H1 (cell line): Measurements from ENCODE around the gene PGM2. TPM values are rescaled to one million over a fixed set of nuclear protein-coding genes. Genes with fewer than 3 reads are reported as not detected.

ENCODE experiments used
- CTCF ChIA-PET: fragments of 300-600 bp; sonication (Branson Sonifier 250); formaldehyde crosslinking; loops from one replicate; lab custom pipeline; 2021; ENCODE audit not compliant: partially characterized antibody; lab: Charles Lee
- POLR2A ChIA-PET: fragments of 300-600 bp; sonication (Branson Sonifier 250); formaldehyde crosslinking; loops from one replicate; lab custom pipeline; 2021; ENCODE audit warnings: inconsistent platforms; ENCODE audit not compliant: partially characterized antibody; lab: Charles Lee
- DNase-seq, 2 experiments: peaks; one replicate each; pipeline versions ENCODE4 v3.0.0 to v3.0.0-alpha.2; 2010 to 2022; ENCODE audit warnings: low spot score in 2 of 2, low read depth in 1 of 2, mixed read lengths in 1 of 2
- FAIRE-seq: peaks from 2 replicates; lab custom pipeline; 2011; peaks lifted over from hg19 to GRCh38; lab: Jason Lieb, UNC
- H2AFZ ChIP-seq: 2 replicates; pipeline ENCODE4 v1.8.1; 2012; ENCODE audit warnings: low read length, inconsistent platforms
- H2AK5ac ChIP-seq: 2 replicates; pipeline ENCODE4 v1.6.1; 2013; ENCODE audit warnings: low read depth, low read length
- H2BK120ac ChIP-seq: replicated peaks from 2 replicates; pipeline ENCODE3; 2013; ENCODE audit warnings: low read depth, low read length, inconsistent platforms
- H2BK12ac ChIP-seq: 2 replicates; pipeline ENCODE4 v1.6.1; 2013; ENCODE audit warnings: low read depth, low read length
- H2BK15ac ChIP-seq: 2 replicates; pipeline ENCODE4 v1.6.1; 2013; ENCODE audit warnings: low read length
- H2BK20ac ChIP-seq: 2 replicates; pipeline ENCODE4 v1.6.1; 2013; ENCODE audit warnings: low read length
- H2BK5ac ChIP-seq: 2 replicates; pipeline ENCODE4 v1.6.1; 2013; ENCODE audit warnings: low read depth, low read length
- H3K14ac ChIP-seq: 2 replicates; pipeline ENCODE4 v1.6.1; 2013; ENCODE audit warnings: inconsistent platforms; ENCODE audit not compliant: insufficient read length
- H3K18ac ChIP-seq: 2 replicates; pipeline ENCODE4 v1.6.1; 2013; ENCODE audit warnings: low read length; ENCODE audit errors: extremely low read depth
- H3K23ac ChIP-seq: 2 replicates; pipeline ENCODE4 v1.6.1; 2013; ENCODE audit warnings: inconsistent platforms; ENCODE audit not compliant: insufficient read length
- H3K23me2 ChIP-seq: 2 replicates; pipeline ENCODE4 v1.6.1; 2013; ENCODE audit warnings: low read depth, low read length
- H3K27ac ChIP-seq: 2 replicates; pipeline ENCODE4 v1.6.1; 2011; ENCODE audit warnings: low read depth, low read length, inconsistent platforms
- H3K27me3 ChIP-seq, 4 experiments: replicated peaks in 1 of 4; 1 replicate in 1 of 4; 2 replicates in 3 of 4; pipeline versions ENCODE4 v1.6.1 to v1.8.1; 2011 to 2013; ENCODE audit warnings: low read length in 3 of 4, mild to moderate bottlenecking in 3 of 4, inconsistent platforms in 2 of 4, mixed read lengths in 2 of 4, moderate library complexity in 1 of 4; ENCODE audit not compliant: control insufficient read depth in 3 of 4, insufficient read depth in 3 of 4; ENCODE audit errors: extremely low read depth in 1 of 4
- H3K36me3 ChIP-seq, 4 experiments: 2 replicates each; pipeline versions ENCODE4 v1.6.1 to v1.8.1; 2011 to 2013; ENCODE audit warnings: mild to moderate bottlenecking in 4 of 4, low read length in 3 of 4, moderate library complexity in 2 of 4, control low read depth in 1 of 4, inconsistent platforms in 1 of 4; ENCODE audit not compliant: insufficient read depth in 4 of 4, control insufficient read depth in 2 of 4
- H3K4ac ChIP-seq: replicated peaks from 2 replicates; pipeline ENCODE3; 2013; ENCODE audit warnings: low read length, low read depth, mixed read lengths, inconsistent platforms; ENCODE audit not compliant: insufficient read length
- H3K4me1 ChIP-seq, 4 experiments: replicated peaks in 1 of 4; 1 replicate in 1 of 4; 2 replicates in 3 of 4; pipeline versions ENCODE4 v1.6.1 to v1.8.1; 2011 to 2013; ENCODE audit warnings: low read length in 3 of 4, inconsistent platforms in 2 of 4, mixed read lengths in 1 of 4; ENCODE audit not compliant: insufficient read depth in 4 of 4, control insufficient read depth in 3 of 4
- H3K4me2 ChIP-seq, 2 experiments: 2 replicates each; pipeline versions ENCODE4 v1.6.1 to v1.8.1; 2011 to 2013; ENCODE audit warnings: low read depth in 2 of 2, low read length in 2 of 2, control low read depth in 1 of 2, inconsistent platforms in 1 of 2, mild to moderate bottlenecking in 1 of 2; ENCODE audit not compliant: insufficient read depth in 1 of 2
- H3K4me3 ChIP-seq, 4 experiments: fragments of 200-600, 300-600 bp in 1 of 4; sonication (generic), shearing (Covaris generic), sonication (Bioruptor Twin) in 1 of 4; 2 replicates each; pipeline versions ENCODE4 v1.5.1 to v1.8.1; 2011 to 2016; ENCODE audit warnings: low read length in 4 of 4, low read depth in 3 of 4, control low read depth in 2 of 4, inconsistent platforms in 2 of 4, mild to moderate bottlenecking in 2 of 4, mixed read lengths in 1 of 4, moderate library complexity in 1 of 4; ENCODE audit not compliant: insufficient read depth in 2 of 4; ENCODE audit errors: extremely low read depth in 1 of 4
- H3K56ac ChIP-seq: replicated peaks from 2 replicates; pipeline ENCODE3; 2013; ENCODE audit warnings: low read depth, mild to moderate bottlenecking, mixed read lengths, low read length, inconsistent platforms; ENCODE audit not compliant: insufficient read length
- H3K79me1 ChIP-seq: 2 replicates; pipeline ENCODE4 v1.6.1; 2013; ENCODE audit warnings: low read depth, low read length, control low read depth
- H3K79me2 ChIP-seq, 2 experiments: 2 replicates each; pipeline versions ENCODE4 v1.6.1 to v1.8.1; 2012 to 2013; ENCODE audit warnings: low read length in 2 of 2, mild to moderate bottlenecking in 2 of 2, inconsistent platforms in 1 of 2; ENCODE audit not compliant: insufficient read depth in 2 of 2, control insufficient read depth in 1 of 2
- H3K9ac ChIP-seq, 4 experiments: replicated peaks in 1 of 4; 1 replicate in 1 of 4; 2 replicates in 3 of 4; pipeline versions ENCODE4 v1.6.1 to v1.8.1; 2011 to 2013; ENCODE audit warnings: low read depth in 3 of 4, low read length in 3 of 4, control low read depth in 2 of 4, mild to moderate bottlenecking in 2 of 4, moderate library complexity in 2 of 4, inconsistent platforms in 1 of 4; ENCODE audit errors: extremely low read depth in 1 of 4
- H3K9me3 ChIP-seq, 2 experiments: 2 replicates each; pipeline versions ENCODE4 v1.6.1 to v1.8.1; 2012 to 2013; ENCODE audit warnings: mild to moderate bottlenecking in 2 of 2, moderate library complexity in 2 of 2, control low read depth in 1 of 2, inconsistent platforms in 1 of 2, low read depth in 1 of 2, low read length in 1 of 2, mixed read lengths in 1 of 2; ENCODE audit not compliant: insufficient read depth in 2 of 2
- H4K20me1 ChIP-seq, 2 experiments: replicated peaks in 1 of 2; 2 replicates each; pipeline versions ENCODE3 to v1.8.1; 2011 to 2013; ENCODE audit warnings: inconsistent platforms in 2 of 2, low read length in 2 of 2, mild to moderate bottlenecking in 1 of 2; ENCODE audit not compliant: insufficient read depth in 2 of 2, control insufficient read depth in 1 of 2
- H4K5ac ChIP-seq: 2 replicates; pipeline ENCODE4 v1.6.1; 2013; ENCODE audit warnings: low read length, low read depth, mixed read lengths, inconsistent platforms; ENCODE audit not compliant: insufficient read length
- H4K8ac ChIP-seq: 2 replicates; pipeline ENCODE4 v1.8.0; 2013; ENCODE audit warnings: mild to moderate bottlenecking, moderate library complexity, low read length, inconsistent platforms; ENCODE audit not compliant: insufficient read depth; ENCODE audit errors: extremely low read depth
- H4K91ac ChIP-seq: replicated peaks from 2 replicates; pipeline ENCODE3; 2013; ENCODE audit warnings: low read length, mixed read lengths, inconsistent platforms; ENCODE audit not compliant: insufficient read length
- BACH1 ChIP-seq: IDR thresholded peaks from 2 replicates; pipeline ENCODE4 v1.6.1; 2012; ENCODE audit warnings: low read length, improper control_type of control experiment
- CHD2 ChIP-seq: IDR thresholded peaks from 2 replicates; pipeline ENCODE4 v1.6.1; 2012; ENCODE audit warnings: low read length, improper control_type of control experiment
- CTCF ChIP-seq, 3 experiments: IDR thresholded peaks; 1 replicate in 2 of 3; 2 replicates in 1 of 3; pipeline versions ENCODE4 v1.5.1 to v1.6.1; 2011; ENCODE audit warnings: low read length in 3 of 3, mild to moderate bottlenecking in 3 of 3, inconsistent platforms in 2 of 3, low read depth in 1 of 3, moderate library complexity in 1 of 3; ENCODE audit not compliant: insufficient read depth in 1 of 3; ENCODE audit errors: control extremely low read depth in 1 of 3
- EP300 ChIP-seq, 2 experiments: IDR thresholded peaks; 1 replicate in 1 of 2; 2 replicates in 1 of 2; pipeline ENCODE4 v1.6.1; 2011 to 2012; ENCODE audit warnings: low read depth in 2 of 2, low read length in 2 of 2, mild to moderate bottlenecking in 2 of 2, borderline replicate concordance in 1 of 2, inconsistent platforms in 1 of 2, moderate library complexity in 1 of 2
- RAD21 ChIP-seq, 2 experiments: IDR thresholded peaks in 1 of 2; conservative IDR thresholded peaks in 1 of 2; 2 replicates each; pipeline ENCODE4 v1.6.1; 2011; ENCODE audit warnings: low read depth in 2 of 2, low read length in 2 of 2, improper control_type of control experiment in 1 of 2, inconsistent platforms in 1 of 2, mild to moderate bottlenecking in 1 of 2, moderate library complexity in 1 of 2
- RBBP5 ChIP-seq: IDR thresholded peaks from 2 replicates; pipeline ENCODE4 v1.7.1; 2012; ENCODE audit warnings: low read depth, mild to moderate bottlenecking, inconsistent platforms, low read length, moderate library complexity, borderline replicate concordance
- SP4 ChIP-seq: IDR thresholded peaks from 2 replicates; pipeline ENCODE4 v1.6.1; 2012; ENCODE audit warnings: low read length, inconsistent platforms
- TAF7 ChIP-seq: optimal IDR thresholded peaks from 2 replicates; pipeline ENCODE3; 2011; ENCODE audit warnings: low read depth, mild to moderate bottlenecking, inconsistent platforms, low read length, moderate library complexity, borderline replicate concordance
- WGBS, 2 experiments: shearing (Covaris generic) in 1 of 2; methylation state at CpG; one replicate each; pipeline versions ENCODE4 v1.1.6 to v1.1.7; 2013 to 2015; ENCODE audit warnings: low lambda C conversion rate in 2 of 2, mixed read lengths in 2 of 2, inconsistent platforms in 1 of 2, low coverage in 1 of 2, missing lambda C conversion rate in 1 of 2; ENCODE audit not compliant: insufficient replicate concordance in 2 of 2, insufficient coverage in 1 of 2, insufficient read length in 1 of 2; ENCODE audit errors: extremely low coverage in 1 of 2, missing lambda C conversion rate in 1 of 2; 5-methylcytosine and 5-hydroxymethylcytosine counted together
- polyA plus RNA-seq, 7 experiments: library from polyadenylated mRNA; depleted of rRNA in 3 of 7; stranded (reverse) in 5 of 7; unstranded in 2 of 7; fragments of >200 nt in 5 of 7; fragments of 200-250 nt in 2 of 7; gene quantifications; 1 replicate in 5 of 7; 2 replicates in 1 of 7; 4 replicates in 1 of 7; pipeline versions ENCODE4 v1.2.1 to v1.2.3, GENCODE V29; 2011 to 2013; ENCODE audit warnings: missing spikeins in 2 of 7, mixed read lengths in 2 of 7
- total RNA-seq: library from RNA; stranded (reverse); fragmentation: NEBNext Ultra II Directional; extraction: Animal tissue kit (Norgen Biotek cat#: 25700); gene quantifications from 2 replicates; pipeline ENCODE4 v1.2.1, GENCODE V29; 2021
- TF ChIP-seq, protein P1 (sequence below): IDR thresholded peaks from 2 replicates; pipeline ENCODE4 v1.6.1; 2012; ENCODE audit warnings: low read length, inconsistent platforms

Gene PGM2
- total and polyA plus RNA-seq, 2 of the 8 experiments (the other 6 are each of a cell fraction or from before 2014, with no cell fraction given): 7.7 to 38.0 TPM

DNA sequence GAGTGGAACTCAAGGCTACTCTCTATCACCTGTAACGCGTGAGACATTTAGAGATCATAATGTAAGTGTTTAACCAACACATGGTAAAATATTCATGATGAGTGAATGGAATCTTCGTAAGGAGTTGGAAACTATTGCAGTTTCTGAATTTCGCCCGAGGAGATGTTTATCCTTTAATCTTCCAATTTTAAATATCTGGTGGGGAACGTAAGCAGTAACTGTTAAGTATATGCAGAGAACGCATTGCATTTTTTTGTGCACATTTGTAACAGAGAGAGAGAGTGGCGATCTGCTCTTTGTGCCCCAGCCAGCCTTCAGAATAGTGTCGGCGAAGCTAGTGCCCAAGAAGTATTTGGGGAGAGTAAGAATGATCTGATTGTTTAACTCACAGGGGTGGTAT lies 9.8 kb downstream of the PGM2 start:
- H3K27ac ChIP-seq: no peak overlapping the region
- H4K8ac ChIP-seq: no peak overlapping the region
- H3K56ac ChIP-seq: no peak overlapping the region
- no peaks in the 10 kb centered on the region for H3K79me2 ChIP-seq
- H3K27me3 ChIP-seq: peaks cover 0 to 1% (median 0%) of the 10 kb centered on the region in 4 experiments; a peak in 1 of 7 replicates
- no peak overlapping the region for H3K4me3 ChIP-seq
- DNase-seq (no peak), FAIRE-seq (no peak)
- CTCF ChIA-PET: interaction anchor here (1.5 to 1.8 kb wide), 2 partner anchors 9 to 32 kb away, joined by 5 to 10 read pairs; partner anchors contain the start of gene PGM2
- no peak overlapping the region for H2BK12ac ChIP-seq
- no peak overlapping the region for H3K14ac ChIP-seq
- H3K9me3 ChIP-seq: no peaks in the 10 kb centered on the region
- POLR2A ChIA-PET: interaction anchor here (1.3 kb wide), 1 partner anchor 13 kb away, joined by 3 read pairs; no protein-coding TSS in a partner anchor
- no peaks in the 10 kb centered on the region for H3K23me2 ChIP-seq
- no peak overlapping the region for H2BK5ac ChIP-seq
- H2BK120ac ChIP-seq: no peak overlapping the region
- no peak overlapping the region for H3K9ac ChIP-seq
- 0 out of 2 replicates have a peak, but pooled peaks cover 2% of the 10 kb centered on the region for H3K79me1 ChIP-seq
- no peak overlapping the region for H3K4me2 ChIP-seq
- no peak overlapping the region for H2AK5ac ChIP-seq
- no peak overlapping the region for H3K23ac ChIP-seq
- 85% methylated on average over 10 of the region's 10 CpGs; no CpG with 5 or more reads in 1 of the 2 experiments for WGBS, 2 experiments
- H3K36me3 ChIP-seq: peaks cover 2 to 21% (median 12%) of the 10 kb centered on the region in 4 experiments; a peak in 6 of 8 replicates
- no peak overlapping the region for H4K91ac ChIP-seq
- no peak overlapping the region for H3K4ac ChIP-seq
- H2AFZ ChIP-seq: no peak overlapping the region
- H4K5ac ChIP-seq: no peak overlapping the region
- no peak overlapping the region for H2BK20ac ChIP-seq
- no peak overlapping the region for H2BK15ac ChIP-seq
- no peak overlapping the region for H3K18ac ChIP-seq
- H4K20me1 ChIP-seq: no peaks in the 10 kb centered on the region
- no peaks in the 10 kb centered on the region for H3K4me1 ChIP-seq
- TF ChIP-seq RBBP5: no peak
- TF ChIP-seq RAD21 (IDR thresholded peaks at IDR 0.05 in 1 of 2, conservative IDR thresholded peaks at IDR 0.05 in 1 of 2; ENCODE audit: low read depth in 2 of 2, low read length in 2 of 2): no peak
- TF ChIP-seq EP300 (IDR thresholded peaks at IDR 0.05; ENCODE audit: borderline replicate concordance in 1 of 2, low read depth in 2 of 2, low read length in 2 of 2): no peak
- TF ChIP-seq CTCF (IDR thresholded peaks at IDR 0.05; ENCODE audit: control extremely low read depth in 1 of 3, insufficient read depth in 1 of 3, low read depth in 1 of 3, low read length in 3 of 3): no peak
- TF ChIP-seq SP4: no peak
- TF ChIP-seq CHD2: no peak
- TF ChIP-seq, protein P1, sequence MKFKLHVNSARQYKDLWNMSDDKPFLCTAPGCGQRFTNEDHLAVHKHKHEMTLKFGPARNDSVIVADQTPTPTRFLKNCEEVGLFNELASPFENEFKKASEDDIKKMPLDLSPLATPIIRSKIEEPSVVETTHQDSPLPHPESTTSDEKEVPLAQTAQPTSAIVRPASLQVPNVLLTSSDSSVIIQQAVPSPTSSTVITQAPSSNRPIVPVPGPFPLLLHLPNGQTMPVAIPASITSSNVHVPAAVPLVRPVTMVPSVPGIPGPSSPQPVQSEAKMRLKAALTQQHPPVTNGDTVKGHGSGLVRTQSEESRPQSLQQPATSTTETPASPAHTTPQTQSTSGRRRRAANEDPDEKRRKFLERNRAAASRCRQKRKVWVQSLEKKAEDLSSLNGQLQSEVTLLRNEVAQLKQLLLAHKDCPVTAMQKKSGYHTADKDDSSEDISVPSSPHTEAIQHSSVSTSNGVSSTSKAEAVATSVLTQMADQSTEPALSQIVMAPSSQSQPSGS: no peak
- TF ChIP-seq BACH1: no peak
- no peak for TF ChIP-seq TAF7
